GM12878 (cell line): ENCODE results near the gene INHBC.

Experiments
- CHD1 ChIP-seq: IDR thresholded peaks from 2 replicates; pipeline ENCODE4 v1.6.1; 2012; ENCODE audit warnings: low read depth, low read length, improper control_type of control experiment
- FOXM1 ChIP-seq: IDR thresholded peaks from 2 replicates; pipeline ENCODE4 v1.6.1; 2012; ENCODE audit warnings: low read depth, mild to moderate bottlenecking, inconsistent platforms, low read length, moderate library complexity
- POU2F2 ChIP-seq: IDR thresholded peaks from 3 replicates; pipeline ENCODE4 v1.6.1; 2011; ENCODE audit warnings: low read depth, mild to moderate bottlenecking, low read length, borderline replicate concordance
- ZSCAN29 ChIP-seq: fragments of 450-650 bp; IDR thresholded peaks from 2 replicates; pipeline ENCODE4 v1.6.1; 2017; ENCODE audit warnings: mild to moderate bottlenecking, moderate library complexity
- TF ChIP-seq, protein P1 (sequence below), 3 experiments: IDR thresholded peaks in 2 of 3; conservative IDR thresholded peaks in 1 of 3; 2 replicates each; pipeline ENCODE4 v1.5.1; 2011; ENCODE audit warnings: low read depth in 3 of 3, low read length in 3 of 3, mild to moderate bottlenecking in 3 of 3, control low read depth in 2 of 3, moderate library complexity in 2 of 3, inconsistent platforms in 1 of 3, mixed read lengths in 1 of 3; ENCODE audit not compliant: control insufficient read depth in 2 of 3, insufficient read depth in 1 of 3; ENCODE audit errors: extremely low read depth in 1 of 3
- TF ChIP-seq, protein P2 (sequence below): fragments of 450-650 bp; IDR thresholded peaks from 2 replicates; pipeline ENCODE4 v1.6.1; 2018; ENCODE audit warnings: mild to moderate bottlenecking, low read depth, moderate library complexity; ENCODE audit not compliant: partially characterized antibody

DNA sequence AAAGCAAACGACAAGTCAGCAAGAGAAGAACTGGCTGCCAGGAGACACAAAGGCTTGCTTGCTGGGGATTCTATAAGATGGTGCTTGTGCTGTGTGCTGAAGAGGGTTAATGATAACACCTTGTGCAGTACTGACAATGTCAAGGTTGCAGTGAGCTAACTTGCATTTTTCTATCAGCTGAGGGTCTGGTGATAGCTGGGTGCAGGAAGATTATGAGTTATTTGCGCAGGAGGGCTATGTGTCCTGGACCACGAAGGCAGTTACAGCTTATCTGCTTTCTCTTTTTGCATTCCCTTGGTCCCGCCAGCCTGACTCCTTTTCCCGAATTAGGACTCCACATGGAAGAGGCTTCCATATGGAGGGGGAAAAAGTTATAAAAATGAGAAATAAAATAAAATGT, 46.2 kb upstream of the INHBC start:
- no peak for TF ChIP-seq ZSCAN29
- TF ChIP-seq, protein P1, sequence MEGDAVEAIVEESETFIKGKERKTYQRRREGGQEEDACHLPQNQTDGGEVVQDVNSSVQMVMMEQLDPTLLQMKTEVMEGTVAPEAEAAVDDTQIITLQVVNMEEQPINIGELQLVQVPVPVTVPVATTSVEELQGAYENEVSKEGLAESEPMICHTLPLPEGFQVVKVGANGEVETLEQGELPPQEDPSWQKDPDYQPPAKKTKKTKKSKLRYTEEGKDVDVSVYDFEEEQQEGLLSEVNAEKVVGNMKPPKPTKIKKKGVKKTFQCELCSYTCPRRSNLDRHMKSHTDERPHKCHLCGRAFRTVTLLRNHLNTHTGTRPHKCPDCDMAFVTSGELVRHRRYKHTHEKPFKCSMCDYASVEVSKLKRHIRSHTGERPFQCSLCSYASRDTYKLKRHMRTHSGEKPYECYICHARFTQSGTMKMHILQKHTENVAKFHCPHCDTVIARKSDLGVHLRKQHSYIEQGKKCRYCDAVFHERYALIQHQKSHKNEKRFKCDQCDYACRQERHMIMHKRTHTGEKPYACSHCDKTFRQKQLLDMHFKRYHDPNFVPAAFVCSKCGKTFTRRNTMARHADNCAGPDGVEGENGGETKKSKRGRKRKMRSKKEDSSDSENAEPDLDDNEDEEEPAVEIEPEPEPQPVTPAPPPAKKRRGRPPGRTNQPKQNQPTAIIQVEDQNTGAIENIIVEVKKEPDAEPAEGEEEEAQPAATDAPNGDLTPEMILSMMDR (IDR thresholded peaks at IDR 0.05 in 2 of 3, conservative IDR thresholded peaks at IDR 0.05 in 1 of 3; ENCODE audit: control insufficient read depth in 2 of 3, extremely low read depth in 1 of 3, insufficient read depth in 1 of 3, low read depth in 3 of 3, low read length in 3 of 3) = no peak
- TF ChIP-seq, protein P2, sequence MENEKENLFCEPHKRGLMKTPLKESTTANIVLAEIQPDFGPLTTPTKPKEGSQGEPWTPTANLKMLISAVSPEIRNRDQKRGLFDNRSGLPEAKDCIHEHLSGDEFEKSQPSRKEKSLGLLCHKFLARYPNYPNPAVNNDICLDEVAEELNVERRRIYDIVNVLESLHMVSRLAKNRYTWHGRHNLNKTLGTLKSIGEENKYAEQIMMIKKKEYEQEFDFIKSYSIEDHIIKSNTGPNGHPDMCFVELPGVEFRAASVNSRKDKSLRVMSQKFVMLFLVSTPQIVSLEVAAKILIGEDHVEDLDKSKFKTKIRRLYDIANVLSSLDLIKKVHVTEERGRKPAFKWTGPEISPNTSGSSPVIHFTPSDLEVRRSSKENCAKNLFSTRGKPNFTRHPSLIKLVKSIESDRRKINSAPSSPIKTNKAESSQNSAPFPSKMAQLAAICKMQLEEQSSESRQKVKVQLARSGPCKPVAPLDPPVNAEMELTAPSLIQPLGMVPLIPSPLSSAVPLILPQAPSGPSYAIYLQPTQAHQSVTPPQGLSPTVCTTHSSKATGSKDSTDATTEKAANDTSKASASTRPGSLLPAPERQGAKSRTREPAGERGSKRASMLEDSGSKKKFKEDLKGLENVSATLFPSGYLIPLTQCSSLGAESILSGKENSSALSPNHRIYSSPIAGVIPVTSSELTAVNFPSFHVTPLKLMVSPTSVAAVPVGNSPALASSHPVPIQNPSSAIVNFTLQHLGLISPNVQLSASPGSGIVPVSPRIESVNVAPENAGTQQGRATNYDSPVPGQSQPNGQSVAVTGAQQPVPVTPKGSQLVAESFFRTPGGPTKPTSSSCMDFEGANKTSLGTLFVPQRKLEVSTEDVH = no peak
- TF ChIP-seq POU2F2 = no peak
- no peak for TF ChIP-seq FOXM1
- no peak for TF ChIP-seq CHD1
